ENCODE measurements around the gene TMEM242.

Gene TMEM242

GRCh38 chr6:157287247-157287850, 36.0 kb downstream of the TMEM242 start:
- no peak for DNase-seq

DNA sequence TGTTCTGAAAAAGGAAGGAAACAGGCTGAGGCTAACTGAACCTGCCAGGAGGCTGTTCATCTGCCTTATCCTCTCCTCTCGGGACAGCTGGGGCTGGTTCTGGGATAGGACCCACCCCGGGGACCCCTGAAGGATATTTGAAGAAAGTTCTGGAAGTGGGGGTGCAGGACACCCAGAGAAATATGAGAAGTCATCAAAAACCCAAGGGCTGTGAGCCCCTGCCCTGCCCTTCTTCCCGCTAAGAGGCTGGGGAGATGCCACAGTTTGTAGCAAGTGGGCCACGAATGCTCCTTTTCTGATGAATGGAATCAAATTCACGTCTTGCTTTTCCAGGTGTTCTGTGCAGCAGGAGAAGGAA, 37.9 kb downstream of the TMEM242 start:
- no peak for DNase-seq

DNA sequence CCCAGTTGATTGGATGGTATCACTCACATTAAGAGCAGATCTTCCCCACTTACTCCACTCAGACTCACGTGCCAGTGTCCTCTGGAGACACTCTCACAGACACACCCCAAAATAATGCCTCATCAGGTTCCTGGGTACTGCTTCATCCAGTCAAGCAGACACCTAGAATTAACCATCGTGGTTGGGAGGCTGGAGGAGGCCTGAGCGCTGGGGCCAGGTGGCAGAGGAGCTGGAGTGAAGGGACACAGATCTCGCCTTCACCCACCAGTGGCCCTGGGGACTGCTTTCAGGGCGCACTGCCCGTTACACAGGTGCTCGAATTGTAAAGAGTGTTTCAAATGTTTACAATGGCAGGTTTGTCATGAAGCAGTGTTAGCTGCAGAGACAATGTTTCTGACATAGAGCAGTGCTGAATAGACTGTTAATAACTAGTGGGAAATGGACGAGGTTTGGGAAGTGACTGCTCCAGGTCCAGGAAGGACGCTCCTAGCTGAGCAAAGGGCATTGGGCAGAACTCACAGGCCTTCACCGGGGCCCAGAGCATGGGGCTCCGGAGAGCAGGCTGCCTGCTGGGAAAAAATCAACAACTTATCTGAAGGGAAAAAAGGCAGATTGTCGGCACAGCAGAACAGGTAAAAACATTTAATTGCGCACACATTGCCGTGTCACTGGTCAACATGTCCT, 38.4 kb downstream of the TMEM242 start:
- DNase-seq, result no peak

GRCh38 chr6:157283900-157284737, 39.2 kb downstream of the TMEM242 start:
- no peak for DNase-seq

GRCh38 chr6:157283330-157283898, 39.9 kb downstream of the TMEM242 start:
- no peak for DNase-seq

DNA sequence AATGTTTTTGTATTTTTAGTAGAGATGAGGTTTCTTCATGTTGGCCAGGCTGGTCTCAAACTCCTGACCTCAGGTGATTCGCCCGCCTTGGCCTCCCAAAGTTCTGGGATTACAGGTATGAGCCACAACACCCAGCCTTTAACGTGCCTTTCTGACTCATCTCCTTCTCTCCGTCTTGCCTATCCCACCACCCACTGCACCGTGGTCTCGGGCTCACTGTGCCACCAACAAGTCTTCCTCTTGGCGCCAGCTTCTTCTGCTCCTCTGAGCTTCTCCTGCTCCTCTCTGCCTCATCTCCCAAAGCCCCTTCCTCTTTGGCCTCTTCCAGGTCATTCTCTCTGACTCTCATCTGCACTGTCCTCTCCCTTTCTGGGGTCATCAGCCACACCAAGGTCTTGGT, 41.0 kb downstream of the TMEM242 start:
- no peak for DNase-seq

GRCh38 chr6:157281570-157281969, 41.7 kb downstream of the TMEM242 start:
- DNase-seq, result no peak

GRCh38 chr6:157280947-157281346, 42.4 kb downstream of the TMEM242 start:
- DNase-seq, result no peak

- DNase-seq, result no peak
Measured at GRCh38 chr6:157280157-157280556, 43.2 kb downstream of the TMEM242 start.

DNA sequence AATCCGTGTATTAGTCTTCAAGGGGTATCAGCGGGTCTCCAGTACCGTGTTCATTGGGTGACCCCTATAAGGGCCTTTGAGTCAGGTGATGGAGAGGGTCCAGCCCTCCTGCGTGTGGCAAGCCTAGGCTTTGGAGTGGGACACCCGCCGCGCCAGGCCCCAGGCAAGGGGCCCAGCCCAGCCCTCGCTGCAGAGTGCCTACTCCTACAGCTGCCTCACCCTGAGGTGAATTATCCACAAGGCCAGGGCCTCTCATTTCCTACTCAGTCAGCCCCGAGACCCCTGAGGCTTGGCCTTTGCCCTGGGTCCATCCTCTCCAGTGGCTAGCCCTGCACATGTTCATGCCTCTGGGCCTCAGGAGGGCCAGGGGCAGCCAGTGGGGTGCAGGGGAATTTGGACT, 45.1 kb downstream of the TMEM242 start:
- DNase-seq, result no peak

GRCh38 chr6:157276731-157277130, 46.6 kb downstream of the TMEM242 start:
- DNase-seq, result no peak

DNA sequence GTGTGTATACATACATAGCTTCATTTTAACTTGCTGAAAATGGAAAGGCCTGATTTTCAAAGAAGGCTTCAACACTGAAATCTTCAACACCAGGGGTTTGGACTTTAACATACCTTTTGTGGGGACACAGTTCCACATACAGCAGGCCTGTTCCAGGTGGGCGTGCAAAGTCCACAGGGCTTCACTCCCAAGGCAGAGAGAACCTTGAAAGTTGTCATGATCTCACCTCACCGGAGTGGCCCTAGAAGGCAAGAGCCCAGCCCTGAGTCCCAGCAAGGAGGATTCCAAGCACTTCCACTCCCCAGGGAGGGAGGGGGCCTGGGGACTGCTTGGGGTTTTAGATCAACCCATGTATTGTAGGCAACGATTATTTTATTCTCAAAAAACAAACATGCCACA, 47.2 kb downstream of the TMEM242 start:
- no peak for DNase-seq

DNA sequence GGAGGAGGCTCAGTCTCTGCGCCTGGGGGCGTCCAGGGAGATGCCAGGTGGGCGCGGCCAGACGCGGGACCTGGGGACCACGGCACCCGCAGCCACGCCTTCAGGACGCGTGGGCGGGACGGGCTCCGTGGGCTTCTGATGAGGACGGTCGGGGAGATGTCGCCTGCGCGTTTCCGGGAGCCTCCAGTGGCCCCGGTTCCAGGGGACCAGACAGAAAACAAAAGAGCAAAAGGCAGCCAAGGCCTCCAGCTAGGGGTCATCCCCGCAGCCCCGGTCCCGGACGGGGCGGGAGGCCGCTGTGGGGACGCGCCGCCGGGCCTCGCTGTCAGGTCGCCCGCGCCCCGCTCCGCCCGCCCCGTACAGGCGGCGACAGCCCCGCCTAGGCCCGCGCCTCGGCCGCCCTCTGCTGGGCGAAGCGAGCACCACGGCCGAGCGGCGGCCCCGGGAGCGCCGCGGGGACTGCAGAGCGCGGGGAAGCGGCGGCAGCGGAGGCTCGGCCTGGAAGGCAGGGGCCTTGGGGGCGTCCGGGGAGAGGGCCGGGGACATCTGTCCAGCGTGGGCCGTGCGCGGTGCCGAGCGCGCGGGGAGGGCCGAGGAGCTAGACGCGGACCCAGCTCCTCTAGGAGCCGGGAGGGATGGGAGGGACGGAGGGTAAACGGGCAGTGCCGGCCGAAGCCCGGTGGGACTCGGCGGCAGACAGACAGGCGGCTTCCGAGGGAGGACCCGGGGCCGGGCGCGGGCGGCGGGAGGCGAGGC, 48.7 kb downstream of the TMEM242 start:
- peak; percentile 91 for DNase-seq

DNA sequence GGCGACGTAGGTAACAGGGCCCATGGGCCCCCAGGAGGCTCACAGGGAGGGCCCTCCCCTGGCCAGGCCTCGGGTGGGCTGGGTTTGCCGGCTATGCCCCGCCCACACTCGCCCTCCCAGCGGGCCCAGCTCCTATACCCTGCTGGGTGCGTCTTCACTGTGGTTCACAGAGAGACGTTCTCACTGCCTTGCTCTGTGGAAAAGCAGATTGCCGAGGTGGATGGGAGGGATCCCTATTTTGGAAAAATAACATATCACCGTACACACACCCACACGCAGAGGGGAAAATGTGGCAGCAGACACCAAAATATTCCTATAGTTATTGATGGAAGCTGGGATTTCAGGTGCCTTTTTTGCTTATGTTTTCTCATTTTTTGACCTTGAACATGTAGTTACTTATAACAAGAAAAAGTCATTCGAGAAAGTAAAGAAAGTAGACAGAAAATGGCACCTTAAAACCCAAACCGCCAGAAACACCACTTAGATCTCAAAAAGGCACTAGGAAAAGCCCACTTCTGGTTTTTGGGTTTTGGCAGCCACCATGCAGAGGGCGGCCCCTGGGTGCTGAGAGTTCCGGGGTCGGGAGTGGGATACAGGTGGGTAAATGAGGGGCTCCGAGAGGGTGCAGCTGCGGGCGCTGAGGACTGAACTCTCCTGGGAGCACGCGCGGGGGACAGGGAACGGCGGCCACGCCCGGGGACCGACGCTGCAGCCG, 49.4 kb downstream of the TMEM242 start:
- peak; percentile 31 for DNase-seq

DNA sequence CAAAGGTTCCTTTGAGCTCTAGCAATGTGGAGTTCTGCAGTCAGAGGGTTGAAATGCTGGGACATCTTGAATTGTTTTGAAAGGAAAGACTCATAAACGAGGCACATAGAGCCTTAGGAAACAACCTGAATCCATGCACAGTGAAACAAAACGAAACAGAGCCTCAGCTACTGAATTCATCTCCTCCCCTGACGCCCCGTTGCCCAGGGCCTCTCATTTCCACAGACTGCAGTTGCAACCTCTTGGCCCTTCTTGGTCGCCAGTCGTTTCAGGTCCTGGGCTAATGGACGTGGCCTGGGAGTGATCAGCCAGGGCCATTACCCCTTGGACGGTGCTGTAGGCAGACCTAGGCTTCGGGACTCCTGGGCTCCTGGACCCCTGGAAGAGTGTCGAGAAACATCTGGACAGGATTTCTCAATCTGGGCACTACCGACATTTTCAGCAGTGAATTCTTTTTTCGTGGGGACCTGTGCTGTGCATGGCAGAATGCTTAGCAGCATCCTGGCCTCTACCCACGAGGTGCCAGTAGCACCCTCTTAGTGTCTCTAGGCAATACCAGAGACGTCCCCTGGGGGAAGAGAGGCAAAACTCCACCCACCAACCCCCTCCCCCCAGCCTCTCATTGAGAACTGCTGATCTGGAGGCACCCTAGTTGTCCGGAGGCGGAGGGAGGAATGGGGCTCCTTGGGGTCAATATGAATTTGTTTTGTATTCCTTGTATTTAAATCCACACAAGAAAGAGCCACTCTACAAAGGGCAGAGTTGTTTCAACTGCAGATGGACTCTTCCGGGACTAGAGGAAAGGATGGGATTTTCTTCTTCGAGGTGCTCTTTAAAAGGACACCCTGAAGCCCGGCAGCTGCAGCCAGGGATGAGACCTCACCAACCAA, 50.2 kb downstream of the TMEM242 start:
- no peak for DNase-seq

- DNase-seq, result no peak
Measured at GRCh38 chr6:157272372-157272771, 50.9 kb downstream of the TMEM242 start.

DNA sequence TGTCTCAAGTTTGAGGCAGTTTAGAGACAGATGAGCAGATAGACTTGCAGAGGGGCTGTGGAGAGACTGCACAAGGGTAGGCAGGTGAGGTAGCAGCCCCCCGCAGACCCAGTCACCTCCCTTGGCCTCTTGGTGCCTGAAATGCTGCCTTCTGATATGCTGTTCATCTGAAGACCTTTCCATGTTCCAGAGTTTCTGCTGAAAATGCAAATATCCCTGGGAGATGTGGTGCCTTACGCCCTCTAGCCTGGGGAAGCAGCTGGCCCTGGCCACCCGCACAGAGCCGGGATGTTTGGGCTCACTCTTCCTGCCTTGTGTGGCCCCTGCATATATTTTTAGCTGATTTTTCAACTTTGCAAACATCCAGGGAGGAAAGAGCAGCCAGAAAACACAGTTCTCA, 51.4 kb downstream of the TMEM242 start:
- no peak for DNase-seq

DNA sequence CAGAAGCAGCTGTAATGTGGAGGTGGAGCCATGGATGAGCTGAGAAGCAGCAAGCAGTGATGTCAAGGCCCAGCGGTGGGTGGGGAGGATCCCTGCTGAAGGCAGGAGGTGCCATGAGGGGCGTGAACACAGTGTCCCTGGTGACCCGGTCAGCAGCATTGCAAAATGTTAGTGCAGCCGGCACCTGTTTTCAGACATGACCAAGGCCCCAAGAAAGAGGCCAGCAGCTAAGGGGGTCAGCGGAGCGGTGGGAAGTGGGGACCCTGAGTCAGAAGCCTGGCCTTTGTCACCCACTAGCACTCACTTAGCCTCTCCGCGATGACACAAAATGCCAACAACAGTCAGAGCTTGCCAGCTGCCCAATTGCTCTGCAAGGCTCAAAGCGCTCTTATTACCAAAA, 51.9 kb downstream of the TMEM242 start:
- no peak for DNase-seq

DNA sequence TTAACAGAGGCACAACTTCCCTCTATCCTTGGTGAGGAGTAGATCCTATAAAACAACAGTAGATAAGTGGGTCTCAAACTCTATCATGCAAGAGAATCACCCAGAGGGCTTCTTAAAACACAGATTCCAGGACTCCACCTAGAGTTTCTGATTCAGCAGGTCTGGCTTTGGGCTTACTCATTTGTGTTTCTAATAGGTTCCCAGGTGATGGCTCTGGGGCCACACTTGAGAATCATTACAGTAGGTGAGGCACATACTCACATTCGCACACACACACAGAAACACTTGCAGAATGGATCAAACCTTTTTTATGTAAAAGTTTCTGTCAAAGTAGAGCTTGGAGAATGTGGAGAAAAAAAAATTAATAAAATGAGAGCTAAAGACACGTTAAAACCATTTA, 52.4 kb downstream of the TMEM242 start:
- no peak for DNase-seq

GRCh38 chr6:157270308-157270707, 53.0 kb downstream of the TMEM242 start:
- DNase-seq, result no peak

GRCh38 chr6:157269261-157269794, 54.0 kb downstream of the TMEM242 start:
- DNase-seq, result no peak

Measured in eye (tissue), 1 donor.